ENCODE data around the gene MGAT2. TPM values are rescaled to one million over a fixed set of nuclear protein-coding genes. Genes with fewer than 3 reads are reported as not detected.

MGAT2 gene
- total and polyA plus RNA-seq, 9 of the 15 experiments (the other 6 are each of a cell fraction or from before 2014, with no cell fraction given), result 0.03 to 33.3 (median 24.6) TPM; not detected in 1

DNA sequence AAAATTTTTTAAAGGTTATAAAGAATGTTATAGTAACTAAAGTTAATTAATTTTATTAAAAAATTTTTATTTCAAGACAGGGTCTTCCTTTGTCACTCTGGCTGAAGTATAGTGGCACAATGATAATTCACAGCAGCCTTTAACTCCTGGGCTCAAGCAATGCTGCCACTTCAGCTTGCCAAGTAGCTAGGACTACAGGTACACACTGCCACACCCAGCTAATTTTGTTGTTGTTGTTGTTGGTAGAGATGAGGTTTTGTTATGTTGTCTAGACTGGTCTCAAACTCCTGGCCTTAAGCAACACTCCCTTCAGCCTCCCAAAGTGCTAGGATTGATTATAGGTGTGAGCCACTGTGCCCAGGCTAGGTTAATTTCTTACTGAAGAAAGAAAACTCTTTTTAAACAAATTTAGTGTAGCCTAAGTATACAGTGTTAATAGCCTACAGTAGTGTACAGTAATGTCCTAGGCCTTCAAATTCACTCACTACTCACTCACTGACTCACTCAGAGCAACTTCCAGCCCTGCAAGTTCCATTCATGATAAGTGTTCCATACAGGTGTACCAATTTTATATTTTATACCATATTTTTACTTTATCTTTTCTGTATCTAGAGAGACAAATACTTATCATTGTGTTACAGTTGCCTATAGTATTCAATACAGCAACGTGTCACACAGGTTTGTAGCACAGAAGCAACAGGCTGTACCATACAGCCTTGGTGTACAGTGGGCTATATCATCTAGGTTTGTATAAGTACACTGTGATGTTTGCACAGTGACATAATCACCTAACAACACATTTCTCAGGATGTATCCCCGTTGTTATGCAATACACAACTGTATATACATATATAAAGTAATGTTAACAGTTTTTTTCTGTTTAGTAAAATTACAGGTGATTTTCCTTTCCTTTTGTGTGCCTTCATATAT is 39.2 kb downstream of the MGAT2 start:
- H3K27ac ChIP-seq (ENCODE audit: extremely low read depth, low read depth, low read length), result no peak overlapping the region
- ChIA-PET CTCF (ENCODE audit: low intra/inter-chr PET ratio) (no interaction called here), POLR2A (no interaction called here)
- FAIRE-seq (no peak), ATAC-seq (no peak), DNase-seq (ENCODE audit: extremely low read depth in 1 of 4, low spot score in 3 of 4) (no peak)
- 50% methylated on average over 2 of the region's 2 CpGs for whole genome bisulfite sequencing (ENCODE audit: insufficient coverage, low coverage, missing lambda C conversion rate)
- no TSS peak for BruUV-seq (replicated peaks)
- no peak overlapping the region for H3K9ac ChIP-seq (ENCODE audit: insufficient read depth in 1 of 2, low read depth in 2 of 2, low read length in 2 of 2)
- no peaks in the 10 kb centered on the region for H3K9me3 ChIP-seq (replicated peaks; ENCODE audit: control insufficient read depth, insufficient read depth, low read depth, low read length)
- intact Hi-C loops (cut with micrococcal nuclease), result no loop called here
- H2AFZ ChIP-seq (ENCODE audit: low read depth, low read length), result no peak overlapping the region
- no peaks in the 10 kb centered on the region; a peak in 1 of 5 replicates for H3K4me1 ChIP-seq (replicated peaks in 1 of 2; ENCODE audit: control insufficient read depth in 2 of 2, insufficient read depth in 2 of 2, low read length in 2 of 2)
- H3K79me2 ChIP-seq (ENCODE audit: control insufficient read depth, insufficient read depth, low read length), result no peaks in the 10 kb centered on the region
- H3K27me3 ChIP-seq (ENCODE audit: control insufficient read depth in 2 of 2, insufficient read depth in 2 of 2, low read length in 2 of 2), result no peaks in the 10 kb centered on the region
- in situ Hi-C loops (cut with MboI), result no loop called here
- H3K36me3 ChIP-seq (ENCODE audit: control insufficient read depth, insufficient read depth, low read length), result peaks cover 44% of the 10 kb centered on the region
- no peak overlapping the region for H3K4me2 ChIP-seq (ENCODE audit: insufficient read depth, low read length)
- no peaks in the 10 kb centered on the region for H4K20me1 ChIP-seq (replicated peaks; ENCODE audit: control insufficient read depth, insufficient read depth, low read length)
- H3K4me3 ChIP-seq, result no peak overlapping the region
- H3K9me1 ChIP-seq (ENCODE audit: control insufficient read depth, insufficient read depth, low read length), result no peaks in the 10 kb centered on the region
- TF ChIP-seq COPS2 (conservative IDR thresholded peaks at IDR 0.05) (no peak), ELF4 (CRISPR knock-in tag; IDR thresholded peaks at IDR 0.05) (no peak), ETS2 (tag; IDR thresholded peaks at IDR 0.05; ENCODE audit: borderline replicate concordance, poor library complexity, severe bottlenecking) (no peak), CHD1 (IDR thresholded peaks at IDR 0.05; ENCODE audit: low read length) (no peak), MAFF (IDR thresholded peaks at IDR 0.05; ENCODE audit: low read length) (no peak), DDX20 (tag; IDR thresholded peaks at IDR 0.05; ENCODE audit: low read depth) (no peak), CSDE1 (IDR thresholded peaks at IDR 0.05) (no peak), NEUROD1 (IDR thresholded peaks at IDR 0.05; ENCODE audit: borderline replicate concordance, low read depth, low read length, partially characterized antibody) (no peak), DPF2 (IDR thresholded peaks at IDR 0.05) (no peak), NFRKB (IDR thresholded peaks at IDR 0.05; ENCODE audit: low read depth) (no peak), CTBP1 (IDR thresholded peaks at IDR 0.05; ENCODE audit: borderline replicate concordance) (no peak), LCOR (CRISPR knock-in tag; IDR thresholded peaks at IDR 0.05) (no peak), ZKSCAN1 (IDR thresholded peaks at IDR 0.05; ENCODE audit: low read depth, low read length) (no peak), TEAD1 (CRISPR knock-in tag; IDR thresholded peaks at IDR 0.05) (no peak)
- TF ChIP-seq, protein P1, sequence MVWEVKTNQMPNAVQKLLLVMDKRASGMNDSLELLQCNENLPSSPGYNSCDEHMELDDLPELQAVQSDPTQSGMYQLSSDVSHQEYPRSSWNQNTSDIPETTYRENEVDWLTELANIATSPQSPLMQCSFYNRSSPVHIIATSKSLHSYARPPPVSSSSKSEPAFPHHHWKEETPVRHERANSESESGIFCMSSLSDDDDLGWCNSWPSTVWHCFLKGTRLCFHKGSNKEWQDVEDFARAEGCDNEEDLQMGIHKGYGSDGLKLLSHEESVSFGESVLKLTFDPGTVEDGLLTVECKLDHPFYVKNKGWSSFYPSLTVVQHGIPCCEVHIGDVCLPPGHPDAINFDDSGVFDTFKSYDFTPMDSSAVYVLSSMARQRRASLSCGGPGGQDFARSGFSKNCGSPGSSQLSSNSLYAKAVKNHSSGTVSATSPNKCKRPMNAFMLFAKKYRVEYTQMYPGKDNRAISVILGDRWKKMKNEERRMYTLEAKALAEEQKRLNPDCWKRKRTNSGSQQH (CRISPR knock-in tag; IDR thresholded peaks at IDR 0.05), result no peak
- TF ChIP-seq, protein P2, sequence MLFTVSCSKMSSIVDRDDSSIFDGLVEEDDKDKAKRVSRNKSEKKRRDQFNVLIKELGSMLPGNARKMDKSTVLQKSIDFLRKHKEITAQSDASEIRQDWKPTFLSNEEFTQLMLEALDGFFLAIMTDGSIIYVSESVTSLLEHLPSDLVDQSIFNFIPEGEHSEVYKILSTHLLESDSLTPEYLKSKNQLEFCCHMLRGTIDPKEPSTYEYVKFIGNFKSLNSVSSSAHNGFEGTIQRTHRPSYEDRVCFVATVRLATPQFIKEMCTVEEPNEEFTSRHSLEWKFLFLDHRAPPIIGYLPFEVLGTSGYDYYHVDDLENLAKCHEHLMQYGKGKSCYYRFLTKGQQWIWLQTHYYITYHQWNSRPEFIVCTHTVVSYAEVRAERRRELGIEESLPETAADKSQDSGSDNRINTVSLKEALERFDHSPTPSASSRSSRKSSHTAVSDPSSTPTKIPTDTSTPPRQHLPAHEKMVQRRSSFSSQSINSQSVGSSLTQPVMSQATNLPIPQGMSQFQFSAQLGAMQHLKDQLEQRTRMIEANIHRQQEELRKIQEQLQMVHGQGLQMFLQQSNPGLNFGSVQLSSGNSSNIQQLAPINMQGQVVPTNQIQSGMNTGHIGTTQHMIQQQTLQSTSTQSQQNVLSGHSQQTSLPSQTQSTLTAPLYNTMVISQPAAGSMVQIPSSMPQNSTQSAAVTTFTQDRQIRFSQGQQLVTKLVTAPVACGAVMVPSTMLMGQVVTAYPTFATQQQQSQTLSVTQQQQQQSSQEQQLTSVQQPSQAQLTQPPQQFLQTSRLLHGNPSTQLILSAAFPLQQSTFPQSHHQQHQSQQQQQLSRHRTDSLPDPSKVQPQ (CRISPR knock-in tag; IDR thresholded peaks at IDR 0.05; ENCODE audit: borderline replicate concordance), result no peak
- TF ChIP-seq, protein P3, sequence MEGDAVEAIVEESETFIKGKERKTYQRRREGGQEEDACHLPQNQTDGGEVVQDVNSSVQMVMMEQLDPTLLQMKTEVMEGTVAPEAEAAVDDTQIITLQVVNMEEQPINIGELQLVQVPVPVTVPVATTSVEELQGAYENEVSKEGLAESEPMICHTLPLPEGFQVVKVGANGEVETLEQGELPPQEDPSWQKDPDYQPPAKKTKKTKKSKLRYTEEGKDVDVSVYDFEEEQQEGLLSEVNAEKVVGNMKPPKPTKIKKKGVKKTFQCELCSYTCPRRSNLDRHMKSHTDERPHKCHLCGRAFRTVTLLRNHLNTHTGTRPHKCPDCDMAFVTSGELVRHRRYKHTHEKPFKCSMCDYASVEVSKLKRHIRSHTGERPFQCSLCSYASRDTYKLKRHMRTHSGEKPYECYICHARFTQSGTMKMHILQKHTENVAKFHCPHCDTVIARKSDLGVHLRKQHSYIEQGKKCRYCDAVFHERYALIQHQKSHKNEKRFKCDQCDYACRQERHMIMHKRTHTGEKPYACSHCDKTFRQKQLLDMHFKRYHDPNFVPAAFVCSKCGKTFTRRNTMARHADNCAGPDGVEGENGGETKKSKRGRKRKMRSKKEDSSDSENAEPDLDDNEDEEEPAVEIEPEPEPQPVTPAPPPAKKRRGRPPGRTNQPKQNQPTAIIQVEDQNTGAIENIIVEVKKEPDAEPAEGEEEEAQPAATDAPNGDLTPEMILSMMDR (IDR thresholded peaks at IDR 0.05 in 2 of 3, conservative IDR thresholded peaks at IDR 0.05 in 1 of 3; ENCODE audit: insufficient read depth in 2 of 3, low read depth in 1 of 3, low read length in 3 of 3), result no peak

Data from K562 (cell line).